Hypothalamus (tissue), 51 donors: ENCODE data around the gene PPM1D.
"Not testable (repeated sequence)": the region's sequence is repeated elsewhere in the genome, so short reads cannot be mapped to it uniquely, and the experiment has no call there.

Experiments used
- DNase-seq, 51 donors: peaks; one replicate each; lab custom pipeline; 2025; lab: John Stamatoyannopoulos, UW

Gene PPM1D

GRCh38 chr17:60661489-60661888 is 61.5 kb downstream of the PPM1D start:
- no peak for DNase-seq

- no peak for DNase-seq
These were observed 64.0 kb downstream of the PPM1D start for GRCh38 chr17:60664022-60664421.

- DNase-seq: no peak
These were observed 65.6 kb downstream of the PPM1D start for GRCh38 chr17:60665602-60666001.

DNA sequence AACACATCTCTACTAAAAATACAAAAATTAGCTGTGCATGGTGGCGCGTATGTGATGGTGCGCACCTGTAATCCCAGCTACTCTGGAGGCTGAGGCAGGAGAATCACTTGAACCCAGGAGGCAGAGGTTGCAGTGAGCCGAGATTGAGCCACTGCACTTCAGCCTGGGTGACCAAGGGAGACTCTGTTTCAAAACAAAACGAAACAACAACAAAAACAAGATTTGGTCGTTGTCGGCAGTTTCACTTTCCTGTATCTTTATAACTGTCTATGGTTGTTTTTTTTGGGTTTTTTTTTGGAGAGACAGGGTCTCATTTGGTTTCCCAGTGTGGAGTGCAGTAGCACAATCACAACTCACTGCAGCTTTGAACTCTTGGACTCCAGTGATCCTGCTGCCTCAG is 68.7 kb downstream of the PPM1D start:
- DNase-seq: not testable (repeated sequence)

GRCh38 chr17:60671482-60671881 is 71.5 kb downstream of the PPM1D start:
- no peak for DNase-seq

DNA sequence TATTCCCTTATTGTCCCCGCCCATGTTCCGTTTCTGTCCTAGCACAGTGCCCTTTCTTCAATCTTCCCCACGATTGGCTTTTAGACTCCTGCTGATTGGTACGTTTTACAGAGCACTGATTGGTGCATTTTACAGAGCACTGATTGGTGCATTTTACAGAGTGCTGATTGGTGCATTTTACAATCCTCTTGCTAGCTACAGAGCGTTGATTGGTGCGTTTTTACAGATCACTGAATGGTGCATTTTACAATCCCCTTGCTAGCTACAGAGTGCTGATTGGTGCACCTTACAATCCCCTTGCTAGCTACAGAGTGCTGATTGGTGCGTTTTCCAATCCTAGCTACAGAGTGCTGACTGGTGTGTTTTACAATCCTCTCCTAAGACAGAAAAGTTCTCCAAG is 74.6 kb downstream of the PPM1D start:
- not testable (repeated sequence) for DNase-seq

DNA sequence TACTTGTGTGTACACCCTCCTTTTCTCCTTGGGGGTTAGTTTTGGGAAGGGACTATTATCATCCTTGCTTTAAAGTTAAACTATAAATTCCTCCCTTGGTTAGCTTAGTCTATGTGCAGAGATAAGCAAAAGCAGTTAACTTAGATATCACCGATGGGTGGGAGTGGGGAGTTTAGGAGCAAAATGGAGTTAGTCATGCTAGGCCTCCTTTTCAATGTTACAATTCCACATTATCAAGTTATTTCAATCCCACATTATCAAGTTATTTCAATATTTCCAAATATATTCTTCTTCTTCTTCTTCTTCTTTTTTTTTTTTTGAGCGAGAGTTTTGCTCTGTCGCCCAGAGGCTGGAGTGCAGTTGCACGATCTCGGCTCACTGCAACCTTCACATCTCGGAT is 76.0 kb downstream of the PPM1D start:
- no peak for DNase-seq

GRCh38 chr17:60676758-60677307 is 76.8 kb downstream of the PPM1D start:
- peak in 1 of 51 donors; percentile 24 for DNase-seq

DNA sequence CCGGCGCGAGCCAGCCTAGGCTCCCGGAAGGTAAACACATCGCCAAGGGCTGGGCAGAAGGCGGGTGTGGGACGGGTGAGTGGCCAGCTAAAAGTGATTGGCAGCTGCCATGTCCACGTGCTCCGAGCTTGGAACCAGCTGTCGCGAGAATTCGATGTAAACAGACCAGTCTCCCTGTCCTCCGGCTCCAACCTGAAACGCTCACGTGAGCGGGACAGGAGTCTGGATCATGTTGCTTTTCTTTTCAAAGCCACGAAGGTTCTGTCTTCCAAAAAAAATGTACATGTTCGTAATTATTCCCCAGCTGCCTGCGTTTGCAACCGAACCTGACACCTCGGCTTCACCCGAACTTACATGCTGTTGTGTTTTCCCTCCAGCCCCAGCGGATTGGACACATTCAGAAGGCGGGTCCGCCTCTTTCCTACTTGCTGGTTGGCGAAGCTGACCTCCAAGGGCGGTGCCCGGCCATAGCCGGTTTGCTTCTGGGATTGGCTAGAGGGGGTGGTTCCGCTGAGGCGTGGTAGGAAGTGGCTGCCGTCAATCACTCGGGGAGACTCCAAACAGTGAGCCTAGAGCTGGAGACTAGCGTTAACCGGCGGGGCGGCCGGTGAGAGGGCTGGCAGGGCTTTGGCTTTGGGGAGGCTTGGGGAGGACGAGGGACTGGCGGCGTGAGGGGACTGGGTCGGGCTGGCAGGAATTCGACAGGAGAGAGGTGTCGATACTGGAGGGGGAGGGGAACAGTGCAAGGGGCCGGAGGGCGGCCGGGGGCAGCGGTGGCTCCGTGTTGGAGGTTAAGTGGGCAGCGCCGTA is 77.5 kb downstream of the PPM1D start, which contains the start of gene BCAS3:
Gene BCAS3, plus strand, starts transcription at position 544 of the 810 bp plus-strand sequence.
- DNase-seq: peak; percentile 88 to 100 (median 98)

- no peak for DNase-seq
These were observed 78.1 kb downstream of the PPM1D start for GRCh38 chr17:60678118-60678444.

GRCh38 chr17:60679287-60679686 is 79.3 kb downstream of the PPM1D start:
- DNase-seq: no peak

DNA sequence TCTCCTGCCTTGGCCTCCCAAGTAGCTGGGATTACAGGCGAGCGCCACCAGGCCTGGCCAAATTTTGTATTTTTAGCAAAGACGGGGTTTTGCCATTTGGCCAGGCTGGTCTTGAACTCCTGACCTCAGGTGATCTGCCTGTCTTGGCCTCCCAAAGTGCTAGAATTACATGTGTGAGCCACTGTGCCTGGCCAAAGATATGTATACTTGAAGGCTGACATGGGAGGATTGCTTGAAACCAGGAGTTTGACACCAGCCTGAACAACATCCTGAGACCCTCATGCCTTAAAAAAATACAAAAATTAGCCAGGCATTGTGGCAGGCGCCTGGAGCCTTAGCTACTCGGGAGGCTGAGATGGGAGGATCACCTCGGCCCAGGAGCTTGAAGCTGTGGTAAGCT is 80.8 kb downstream of the PPM1D start:
- DNase-seq: no peak

GRCh38 chr17:60685437-60685836 is 85.4 kb downstream of the PPM1D start:
- DNase-seq: no peak

DNA sequence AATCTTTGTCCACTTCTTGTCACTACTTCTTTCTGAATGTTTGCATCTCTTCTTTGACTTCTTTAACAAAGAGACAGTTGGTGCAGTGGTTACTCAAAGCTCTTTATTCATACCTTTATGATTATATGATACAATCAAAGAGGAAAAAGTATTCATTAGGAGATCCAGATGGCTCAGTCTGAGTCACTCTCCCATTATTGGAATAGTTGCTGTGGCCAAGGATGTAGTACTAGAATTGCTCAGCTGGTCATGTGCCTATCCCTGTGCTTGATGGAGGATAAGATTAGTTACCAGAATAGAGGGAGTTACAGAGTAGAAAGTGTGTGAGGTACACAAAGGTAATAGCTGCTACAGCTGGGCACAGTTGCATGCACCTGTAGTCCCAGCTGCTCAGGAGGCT is 96.0 kb downstream of the PPM1D start:
- no peak for DNase-seq

DNA sequence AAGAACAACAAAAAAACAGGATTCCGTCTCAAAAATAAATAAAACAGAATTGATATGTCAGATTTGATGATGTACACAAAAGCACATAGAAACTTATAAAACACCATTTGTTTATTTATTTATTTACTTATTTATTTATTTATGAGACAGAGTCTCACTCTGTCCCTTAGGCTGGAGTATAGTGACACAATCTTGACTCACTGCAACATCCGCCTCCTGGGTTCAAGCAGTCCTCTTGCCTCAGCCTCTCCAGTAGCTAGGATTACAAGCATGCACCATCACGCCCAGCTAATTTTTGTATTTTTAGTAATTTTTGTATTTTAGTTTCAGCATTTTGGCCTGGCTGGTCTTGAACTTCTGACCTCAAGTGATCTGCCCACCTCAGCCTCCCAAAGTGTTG is 99.1 kb downstream of the PPM1D start:
- no peak for DNase-seq

DNA sequence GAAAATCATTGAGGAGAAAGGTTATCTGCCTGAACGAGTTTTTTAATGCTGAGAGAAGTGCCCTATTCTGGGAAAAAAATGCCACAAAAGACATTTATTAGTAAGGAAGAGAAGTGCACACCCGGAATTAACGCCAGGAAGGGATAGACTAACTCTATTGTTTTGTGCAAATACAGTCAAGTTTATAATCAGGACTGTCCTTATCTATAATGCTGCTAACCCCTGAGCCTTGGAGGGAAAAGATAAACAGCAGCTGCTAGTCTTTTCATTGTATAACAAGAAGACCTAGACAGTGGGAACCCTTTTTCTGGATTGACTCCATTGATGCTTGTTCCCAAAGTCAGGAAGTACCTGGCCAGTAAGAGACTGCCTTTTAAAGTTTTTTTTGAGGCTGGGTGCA is 104.2 kb downstream of the PPM1D start:
- no peak for DNase-seq

DNA sequence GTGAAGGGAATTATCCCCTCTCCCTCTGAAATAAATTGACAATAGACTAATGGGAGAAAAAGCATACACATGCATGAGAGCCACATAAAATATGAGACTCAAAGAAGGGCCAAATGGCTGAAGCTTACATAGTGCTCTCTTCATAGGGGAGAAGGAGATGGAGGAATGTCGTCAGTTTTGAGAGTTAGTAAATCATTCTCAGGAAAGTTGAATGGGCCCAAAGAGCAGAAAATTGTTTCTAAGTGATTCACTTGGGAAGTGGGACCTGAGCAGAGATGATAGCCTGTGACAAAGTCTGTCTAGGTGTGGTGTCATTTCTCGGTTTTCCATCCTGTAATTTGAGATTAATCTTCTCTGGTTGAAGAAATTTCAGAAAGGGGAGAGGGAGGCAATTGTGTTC is 112.7 kb downstream of the PPM1D start:
- DNase-seq: no peak

- DNase-seq: no peak
These were observed 113.6 kb downstream of the PPM1D start for GRCh38 chr17:60713608-60714007.
